Measurements from ENCODE around the gene CDH4. TPM values are rescaled to one million over a fixed set of nuclear protein-coding genes. Genes with fewer than 3 reads are reported as not detected.

The CDH4 gene
- total RNA-seq, 6 donors from 2014 or later = 0.20 to 1.0 (median 0.40) TPM; not detected in 1

DNA sequence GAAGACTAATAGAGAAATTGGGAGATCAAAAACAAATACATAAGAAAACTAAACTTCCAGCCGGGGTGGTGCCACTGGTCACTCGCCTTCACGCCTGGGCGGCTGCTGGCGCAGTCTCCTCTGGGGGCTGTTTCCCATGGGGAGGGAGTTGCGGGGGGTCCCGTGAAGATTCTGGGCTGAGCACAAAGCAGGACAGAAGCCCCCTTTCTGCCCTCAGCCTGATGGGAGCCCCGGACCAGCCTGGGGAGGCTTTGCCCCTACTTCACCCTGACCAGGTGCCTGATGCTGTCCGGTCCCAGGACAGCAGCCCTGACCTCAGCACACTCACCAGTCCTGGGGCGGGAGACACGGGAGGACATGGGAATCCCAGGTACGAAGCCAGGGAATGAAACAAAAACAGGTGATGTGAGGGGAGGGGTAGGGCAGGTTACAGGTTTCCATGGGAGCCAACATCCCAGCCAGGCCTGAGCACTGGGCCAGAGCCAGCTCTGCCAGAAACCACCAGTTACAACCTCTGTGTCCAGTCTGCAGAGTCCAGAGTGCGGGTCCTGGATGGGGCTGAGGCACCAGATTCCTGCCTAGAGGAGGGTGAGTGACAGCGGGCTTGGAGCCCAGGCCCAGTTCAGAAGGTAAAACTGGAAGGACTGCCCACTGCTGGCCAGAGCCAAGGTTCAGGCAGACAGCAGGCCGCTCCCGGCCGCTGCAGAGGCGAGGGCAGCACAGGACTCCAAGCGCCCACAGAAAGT lies 487.2 kb downstream of the CDH4 start:
- Histone ChIP-seq H3K9me3 (no peaks in the 10 kb centered on the region), H3K4me3 (no peak overlapping the region), H3K27ac (no peak overlapping the region), H3K36me3 (no peaks in the 10 kb centered on the region), H3K27me3 (no peaks in the 10 kb centered on the region), H3K4me1 (no peaks in the 10 kb centered on the region)
- ATAC-seq (ENCODE audit: low FRiP score in 2 of 2) (no peak), DNase-seq (no peak)
- TF ChIP-seq POLR2A (IDR thresholded peaks at IDR 0.05) = no peak
- no peak for TF ChIP-seq POLR2AphosphoS5 (IDR thresholded peaks at IDR 0.05)
- TF ChIP-seq EP300 (IDR thresholded peaks at IDR 0.05) = no peak
- TF ChIP-seq CTCF (IDR thresholded peaks at IDR 0.05) = no peak
- 80 to 87% methylated on average over 10 to 19 of the region's 19 CpGs for WGBS, 2 donors

DNA sequence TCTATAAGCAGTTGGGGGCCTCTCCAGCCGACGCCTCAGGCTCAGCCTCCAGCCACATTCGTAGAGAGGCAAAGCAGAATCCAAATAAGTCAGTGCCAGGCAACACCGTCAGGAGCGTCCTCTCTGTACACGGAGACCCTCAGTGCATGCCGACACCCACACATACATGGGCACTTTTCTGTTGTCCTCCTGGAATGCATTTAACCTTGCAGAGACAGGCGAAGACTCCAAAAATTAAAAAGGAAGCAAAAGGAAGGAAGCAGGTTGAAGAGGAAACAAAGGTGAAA lies 487.7 kb downstream of the CDH4 start:
- WGBS, 2 donors = 71 to 78% methylated on average over 8 of the region's 8 CpGs
- Histone ChIP-seq H3K27me3 (no peaks in the 10 kb centered on the region), H3K27ac (no peak overlapping the region), H3K4me3 (no peak overlapping the region), H3K36me3 (no peaks in the 10 kb centered on the region), H3K9me3 (no peaks in the 10 kb centered on the region), H3K4me1 (no peaks in the 10 kb centered on the region)
- no peak for ATAC-seq (ENCODE audit: low FRiP score in 2 of 2)
- no peak for DNase-seq
- TF ChIP-seq EP300 (IDR thresholded peaks at IDR 0.05) (no peak), POLR2AphosphoS5 (IDR thresholded peaks at IDR 0.05) (no peak), POLR2A (IDR thresholded peaks at IDR 0.05) (no peak), CTCF (IDR thresholded peaks at IDR 0.05) (no peak)

GRCh38 chr20:61742097-61742825 lies 490.2 kb downstream of the CDH4 start:
- no peak overlapping the region for H3K4me3 ChIP-seq
- no peak overlapping the region for H3K27ac ChIP-seq
- no peaks in the 10 kb centered on the region for H3K27me3 ChIP-seq
- no peaks in the 10 kb centered on the region for H3K4me1 ChIP-seq
- ATAC-seq (ENCODE audit: low FRiP score in 2 of 2) = no peak
- 74 to 77% methylated on average over 15 to 16 of the region's 16 CpGs for WGBS, 2 donors
- H3K36me3 ChIP-seq = no peaks in the 10 kb centered on the region
- TF ChIP-seq POLR2A (IDR thresholded peaks at IDR 0.05) (no peak), POLR2AphosphoS5 (IDR thresholded peaks at IDR 0.05) (no peak), EP300 (IDR thresholded peaks at IDR 0.05) (no peak), CTCF (IDR thresholded peaks at IDR 0.05) (no peak)
- peaks cover 0 to 7% (median 0%) of the 10 kb centered on the region in 4 donors for H3K9me3 ChIP-seq
- no peak for DNase-seq

DNA sequence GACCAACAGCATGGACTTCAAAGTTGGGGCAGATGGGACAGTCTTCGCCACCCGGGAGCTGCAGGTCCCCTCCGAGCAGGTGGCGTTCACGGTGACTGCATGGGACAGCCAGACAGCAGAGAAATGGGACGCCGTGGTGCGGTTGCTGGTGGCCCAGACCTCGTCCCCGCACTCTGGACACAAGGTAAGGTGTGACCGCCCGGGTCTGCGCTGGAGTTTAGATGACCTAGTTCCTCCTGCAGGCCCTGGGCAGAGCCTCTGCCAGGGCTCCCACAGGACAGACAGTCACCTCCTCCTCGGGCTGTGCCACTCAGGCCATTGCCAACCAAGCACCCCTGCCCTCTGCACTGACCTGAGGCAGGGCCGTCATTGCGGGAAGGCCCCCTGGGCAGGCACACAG lies 491.5 kb downstream of the CDH4 start:
- Histone ChIP-seq H3K4me1 (no peaks in the 10 kb centered on the region), H3K4me3 (no peak overlapping the region), H3K36me3 (no peaks in the 10 kb centered on the region), H3K9me3 (peaks cover 0 to 7% (median 0%) of the 10 kb centered on the region in 4 donors), H3K27ac (no peak overlapping the region), H3K27me3 (no peaks in the 10 kb centered on the region)
- WGBS, 2 donors = 93 to 97% methylated on average over 7 to 16 of the region's 16 CpGs
- ATAC-seq (ENCODE audit: low FRiP score in 2 of 2) = peak in 1 of 2 donors; percentile 47
- no peak for TF ChIP-seq EP300 (IDR thresholded peaks at IDR 0.05)
- no peak for TF ChIP-seq POLR2AphosphoS5 (IDR thresholded peaks at IDR 0.05)
- TF ChIP-seq CTCF (IDR thresholded peaks at IDR 0.05) = no peak
- TF ChIP-seq POLR2A (IDR thresholded peaks at IDR 0.05) = no peak
- no peak for DNase-seq

Data from upper lobe of left lung (tissue), 6 donors.